HL-60 (cell line): ENCODE data around the gene USP35.

Experiments used
- DNase-seq, 2 experiments: peaks; one replicate each; pipeline ENCODE4 v3.0.0-alpha.2; 2010 to 2020; ENCODE audit warnings: low read depth in 1 of 2, low spot score in 1 of 2
- H3K27ac ChIP-seq: fragments of 250-450 bp; sonication (Bioruptor Pico); replicated peaks from 2 replicates; pipeline ENCODE4 v1.5.1; 2020; ENCODE audit warnings: mild to moderate bottlenecking, moderate library complexity
- H3K27me3 ChIP-seq: fragments of 250-450 bp; sonication (Bioruptor Pico); 2 replicates; pipeline ENCODE4 v1.5.1; 2021; ENCODE audit warnings: mild to moderate bottlenecking, moderate library complexity; ENCODE audit not compliant: insufficient read depth, poor library complexity, severe bottlenecking
- H3K4me3 ChIP-seq: replicated peaks from 2 replicates; pipeline ENCODE4 v1.5.1; 2011; ENCODE audit warnings: mild to moderate bottlenecking, control low read depth, low read length; ENCODE audit not compliant: insufficient read depth
- GABPA ChIP-seq: IDR thresholded peaks from 2 replicates; pipeline ENCODE4 v1.6.1; 2012; ENCODE audit warnings: low read depth
- POLR2AphosphoS5 ChIP-seq: IDR thresholded peaks from 2 replicates; pipeline ENCODE4 v1.6.1; 2012; ENCODE audit warnings: low read depth
- SPI1 ChIP-seq: IDR thresholded peaks from 2 replicates; pipeline ENCODE4 v1.6.1; 2012; ENCODE audit warnings: low read depth, mild to moderate bottlenecking, borderline replicate concordance
- TF ChIP-seq, protein P1 (sequence below): IDR thresholded peaks from one replicate; pipeline ENCODE4 v1.5.1; 2011; ENCODE audit warnings: low read length, control low read depth, inconsistent platforms; ENCODE audit not compliant: insufficient read depth
- TF ChIP-seq, protein P2 (sequence below): IDR thresholded peaks from 2 replicates; pipeline ENCODE4 v1.6.1; 2012; ENCODE audit warnings: low read depth; ENCODE audit not compliant: insufficient replicate concordance

The USP35 gene

DNA sequence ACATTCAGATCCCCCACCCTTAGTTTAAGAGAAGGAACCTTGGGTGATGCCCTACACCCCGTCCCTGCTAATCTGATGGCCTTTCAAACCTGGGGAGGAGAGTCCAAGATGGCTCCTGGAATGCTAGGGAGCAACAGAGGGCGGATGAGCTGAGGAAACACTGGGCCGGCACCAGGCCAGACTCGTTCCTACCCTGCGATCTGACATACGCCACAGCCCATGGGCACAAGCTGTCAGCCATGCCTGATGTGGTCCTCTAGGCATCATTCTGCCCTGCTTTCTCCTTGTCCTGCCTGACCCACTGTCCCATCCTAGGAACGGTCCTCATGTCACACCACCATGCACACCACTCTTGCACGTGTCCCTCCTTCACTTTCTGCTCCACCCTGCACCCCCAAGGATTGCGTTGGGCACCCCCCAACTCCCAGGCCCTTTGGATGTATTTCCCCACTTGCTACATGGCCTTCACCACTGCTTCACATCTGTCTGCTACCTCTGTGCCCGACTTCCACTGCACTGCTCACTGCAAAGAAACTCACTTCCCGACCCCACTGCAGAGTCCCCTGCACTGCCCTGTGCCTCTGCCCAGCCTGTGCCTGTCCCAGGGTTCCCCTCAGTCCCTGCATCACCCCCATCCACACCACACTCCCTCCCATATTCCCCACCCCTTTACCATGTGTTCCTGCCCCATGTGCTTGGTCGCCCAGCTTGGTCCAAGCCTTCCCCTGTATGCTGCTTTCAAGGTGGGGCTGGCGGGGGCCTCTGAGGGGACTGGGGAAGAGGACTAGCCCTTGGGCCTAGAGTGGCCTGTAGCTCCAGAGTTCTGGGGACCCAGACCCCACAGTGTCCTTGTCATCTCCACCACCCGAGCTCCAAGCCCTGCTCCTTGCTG, 29.2 kb downstream of the USP35 start:
- no peak for TF ChIP-seq SPI1
- TF ChIP-seq, protein P1, sequence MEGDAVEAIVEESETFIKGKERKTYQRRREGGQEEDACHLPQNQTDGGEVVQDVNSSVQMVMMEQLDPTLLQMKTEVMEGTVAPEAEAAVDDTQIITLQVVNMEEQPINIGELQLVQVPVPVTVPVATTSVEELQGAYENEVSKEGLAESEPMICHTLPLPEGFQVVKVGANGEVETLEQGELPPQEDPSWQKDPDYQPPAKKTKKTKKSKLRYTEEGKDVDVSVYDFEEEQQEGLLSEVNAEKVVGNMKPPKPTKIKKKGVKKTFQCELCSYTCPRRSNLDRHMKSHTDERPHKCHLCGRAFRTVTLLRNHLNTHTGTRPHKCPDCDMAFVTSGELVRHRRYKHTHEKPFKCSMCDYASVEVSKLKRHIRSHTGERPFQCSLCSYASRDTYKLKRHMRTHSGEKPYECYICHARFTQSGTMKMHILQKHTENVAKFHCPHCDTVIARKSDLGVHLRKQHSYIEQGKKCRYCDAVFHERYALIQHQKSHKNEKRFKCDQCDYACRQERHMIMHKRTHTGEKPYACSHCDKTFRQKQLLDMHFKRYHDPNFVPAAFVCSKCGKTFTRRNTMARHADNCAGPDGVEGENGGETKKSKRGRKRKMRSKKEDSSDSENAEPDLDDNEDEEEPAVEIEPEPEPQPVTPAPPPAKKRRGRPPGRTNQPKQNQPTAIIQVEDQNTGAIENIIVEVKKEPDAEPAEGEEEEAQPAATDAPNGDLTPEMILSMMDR, result no peak
- no peak for TF ChIP-seq POLR2AphosphoS5
- TF ChIP-seq, protein P2, sequence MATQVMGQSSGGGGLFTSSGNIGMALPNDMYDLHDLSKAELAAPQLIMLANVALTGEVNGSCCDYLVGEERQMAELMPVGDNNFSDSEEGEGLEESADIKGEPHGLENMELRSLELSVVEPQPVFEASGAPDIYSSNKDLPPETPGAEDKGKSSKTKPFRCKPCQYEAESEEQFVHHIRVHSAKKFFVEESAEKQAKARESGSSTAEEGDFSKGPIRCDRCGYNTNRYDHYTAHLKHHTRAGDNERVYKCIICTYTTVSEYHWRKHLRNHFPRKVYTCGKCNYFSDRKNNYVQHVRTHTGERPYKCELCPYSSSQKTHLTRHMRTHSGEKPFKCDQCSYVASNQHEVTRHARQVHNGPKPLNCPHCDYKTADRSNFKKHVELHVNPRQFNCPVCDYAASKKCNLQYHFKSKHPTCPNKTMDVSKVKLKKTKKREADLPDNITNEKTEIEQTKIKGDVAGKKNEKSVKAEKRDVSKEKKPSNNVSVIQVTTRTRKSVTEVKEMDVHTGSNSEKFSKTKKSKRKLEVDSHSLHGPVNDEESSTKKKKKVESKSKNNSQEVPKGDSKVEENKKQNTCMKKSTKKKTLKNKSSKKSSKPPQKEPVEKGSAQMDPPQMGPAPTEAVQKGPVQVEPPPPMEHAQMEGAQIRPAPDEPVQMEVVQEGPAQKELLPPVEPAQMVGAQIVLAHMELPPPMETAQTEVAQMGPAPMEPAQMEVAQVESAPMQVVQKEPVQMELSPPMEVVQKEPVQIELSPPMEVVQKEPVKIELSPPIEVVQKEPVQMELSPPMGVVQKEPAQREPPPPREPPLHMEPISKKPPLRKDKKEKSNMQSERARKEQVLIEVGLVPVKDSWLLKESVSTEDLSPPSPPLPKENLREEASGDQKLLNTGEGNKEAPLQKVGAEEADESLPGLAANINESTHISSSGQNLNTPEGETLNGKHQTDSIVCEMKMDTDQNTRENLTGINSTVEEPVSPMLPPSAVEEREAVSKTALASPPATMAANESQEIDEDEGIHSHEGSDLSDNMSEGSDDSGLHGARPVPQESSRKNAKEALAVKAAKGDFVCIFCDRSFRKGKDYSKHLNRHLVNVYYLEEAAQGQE, result no peak
- no peak for TF ChIP-seq GABPA
- no peak overlapping the region for H3K27ac ChIP-seq
- H3K27me3 ChIP-seq, result no peaks in the 10 kb centered on the region
- no peak overlapping the region for H3K4me3 ChIP-seq
- DNase-seq, result no peak

DNA sequence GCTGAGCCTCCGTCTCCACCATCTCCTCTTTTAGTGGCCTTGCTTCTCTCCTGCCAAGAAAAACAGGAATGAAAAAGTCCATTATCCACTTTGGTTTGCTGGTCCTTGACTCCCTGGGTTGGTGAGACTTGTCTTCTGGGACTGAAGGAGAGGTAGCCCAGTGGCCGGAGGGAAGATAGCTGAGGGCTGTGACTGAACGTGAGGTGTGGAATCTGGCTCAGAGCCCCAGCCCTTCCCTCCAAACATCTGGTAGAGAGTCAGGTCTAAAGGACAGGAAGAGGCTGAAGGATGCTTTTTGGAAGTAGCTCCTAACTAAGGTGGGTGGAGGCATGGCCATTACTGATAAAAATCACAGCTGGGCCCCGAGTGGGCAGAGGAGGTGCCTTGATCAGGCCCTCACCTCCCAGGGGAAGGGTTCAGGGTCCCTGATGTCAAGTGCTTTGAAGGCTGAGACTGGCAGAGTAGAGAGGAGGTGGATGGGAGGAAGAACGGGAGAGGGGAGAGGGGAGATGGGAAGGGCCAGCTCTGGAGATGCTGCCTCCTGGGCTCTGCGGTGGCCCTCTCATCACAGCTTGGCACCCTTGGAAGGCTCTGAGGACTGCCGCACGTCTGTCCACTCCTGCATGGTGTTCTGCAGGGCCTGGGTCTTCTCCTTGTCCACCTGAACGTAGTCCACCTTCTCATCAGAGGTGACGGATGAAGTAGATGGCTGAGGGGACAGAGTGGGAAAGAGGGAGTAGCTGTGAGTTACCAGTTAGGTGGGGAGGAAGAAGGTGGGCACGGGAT, 30.2 kb downstream of the USP35 start:
- Histone ChIP-seq H3K4me3 (no peak overlapping the region), H3K27ac (no peak overlapping the region), H3K27me3 (no peaks in the 10 kb centered on the region)
- TF ChIP-seq, protein P1, result no peak
- TF ChIP-seq, protein P2, result no peak
- TF ChIP-seq POLR2AphosphoS5, result no peak
- TF ChIP-seq GABPA, result no peak
- TF ChIP-seq SPI1, result no peak
- no peak for DNase-seq

DNA sequence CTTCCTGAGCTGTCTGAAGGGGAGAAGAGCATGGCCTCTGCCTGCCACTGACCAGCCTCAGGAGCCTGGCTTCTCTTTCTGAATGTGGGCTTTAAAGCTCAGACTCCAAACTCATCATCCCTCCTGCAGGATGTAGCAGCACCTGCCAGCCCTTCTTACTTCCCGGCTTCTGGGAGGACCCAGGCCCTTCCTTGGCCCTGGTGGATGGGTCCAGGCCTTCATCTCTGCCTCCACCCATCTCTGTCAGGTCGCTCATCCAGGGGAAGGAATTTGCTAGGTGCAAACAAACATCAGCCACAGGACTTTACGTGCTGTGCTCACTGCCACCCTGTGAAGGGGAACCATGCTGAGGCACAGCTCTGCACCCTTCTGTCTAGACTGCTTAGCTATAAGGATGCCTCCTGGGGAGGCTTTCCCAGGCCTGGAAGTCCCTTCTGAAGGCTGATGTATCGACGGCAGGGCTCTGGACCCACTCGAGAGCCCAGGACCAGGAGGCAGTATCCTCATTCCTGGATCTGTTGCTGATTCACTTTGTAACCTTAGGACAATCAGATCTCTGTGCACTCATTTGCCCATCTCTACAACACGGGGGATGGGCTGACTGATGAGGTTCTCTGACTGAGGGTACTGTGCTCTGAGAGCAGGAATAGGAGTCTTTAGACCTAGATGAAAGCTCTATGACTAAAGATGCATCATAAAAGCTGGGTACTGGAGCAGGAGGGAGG, 30.9 kb downstream of the USP35 start:
- DNase-seq, result no peak
- Histone ChIP-seq H3K27me3 (no peaks in the 10 kb centered on the region), H3K27ac (no peak overlapping the region), H3K4me3 (no peak overlapping the region)
- TF ChIP-seq SPI1 (no peak), GABPA (no peak), POLR2AphosphoS5 (no peak)
- TF ChIP-seq, protein P2, result no peak
- TF ChIP-seq, protein P1, result no peak
